Peyer's patch (tissue), 4 donors: ENCODE data around the gene TTC21A.

Source experiments
- POLR2A ChIP-seq, 2 donors: fragments of 450-650 bp; IDR thresholded peaks; one replicate each; pipeline ENCODE4 v1.5.1; 2017; ENCODE audit warnings: antibody characterized with exemption in 2 of 2, mild to moderate bottlenecking in 2 of 2, moderate library complexity in 2 of 2
- TF ChIP-seq, protein P1 (sequence below), 6 experiments: fragments of 450-650 bp in 4 of 6; fragments of 200-600 bp in 2 of 6; sonication (generic) in 1 of 6; IDR thresholded peaks; one replicate each; pipeline ENCODE4 v1.5.1; 2017 to 2019; ENCODE audit warnings: antibody characterized with exemption in 6 of 6, mild to moderate bottlenecking in 3 of 6, moderate library complexity in 1 of 6

DNA sequence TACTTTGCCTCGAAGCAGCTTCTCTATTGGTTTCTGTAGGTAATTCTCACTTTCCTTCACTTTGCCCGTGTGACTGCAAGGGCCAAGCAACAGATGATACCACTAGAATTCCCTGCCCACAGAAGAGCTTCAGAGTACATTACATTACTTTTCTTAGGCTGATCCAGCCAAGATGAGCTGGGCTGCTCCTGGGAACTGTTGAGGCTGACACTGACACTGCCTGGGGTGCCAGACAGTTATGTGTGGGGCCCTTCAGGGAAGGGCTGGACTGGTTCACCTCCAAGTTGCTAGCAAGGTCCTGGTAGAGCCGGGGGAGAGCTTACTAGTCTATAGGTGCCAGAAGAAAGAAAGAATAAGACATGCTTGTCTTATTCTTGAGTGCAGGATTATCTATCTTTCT, 19.0 kb upstream of the TTC21A start:
- TF ChIP-seq, protein P1, sequence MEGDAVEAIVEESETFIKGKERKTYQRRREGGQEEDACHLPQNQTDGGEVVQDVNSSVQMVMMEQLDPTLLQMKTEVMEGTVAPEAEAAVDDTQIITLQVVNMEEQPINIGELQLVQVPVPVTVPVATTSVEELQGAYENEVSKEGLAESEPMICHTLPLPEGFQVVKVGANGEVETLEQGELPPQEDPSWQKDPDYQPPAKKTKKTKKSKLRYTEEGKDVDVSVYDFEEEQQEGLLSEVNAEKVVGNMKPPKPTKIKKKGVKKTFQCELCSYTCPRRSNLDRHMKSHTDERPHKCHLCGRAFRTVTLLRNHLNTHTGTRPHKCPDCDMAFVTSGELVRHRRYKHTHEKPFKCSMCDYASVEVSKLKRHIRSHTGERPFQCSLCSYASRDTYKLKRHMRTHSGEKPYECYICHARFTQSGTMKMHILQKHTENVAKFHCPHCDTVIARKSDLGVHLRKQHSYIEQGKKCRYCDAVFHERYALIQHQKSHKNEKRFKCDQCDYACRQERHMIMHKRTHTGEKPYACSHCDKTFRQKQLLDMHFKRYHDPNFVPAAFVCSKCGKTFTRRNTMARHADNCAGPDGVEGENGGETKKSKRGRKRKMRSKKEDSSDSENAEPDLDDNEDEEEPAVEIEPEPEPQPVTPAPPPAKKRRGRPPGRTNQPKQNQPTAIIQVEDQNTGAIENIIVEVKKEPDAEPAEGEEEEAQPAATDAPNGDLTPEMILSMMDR (IDR thresholded peaks at IDR 0.05) = no peak
- no peak for TF ChIP-seq POLR2A (IDR thresholded peaks at IDR 0.05)
